GM23338 (cell line): ENCODE results near the gene PTPRO. TPM values are rescaled to one million over a fixed set of nuclear protein-coding genes. Genes with fewer than 3 reads are reported as not detected.

ENCODE experiments used
- ATAC-seq: fragments of 200-7000 bp; cut with Tn5 transposase; 3 replicates; pipeline ENCODE4 v1.9.1; 2020
- DNase-seq: peaks from one replicate; pipeline ENCODE4 v3.0.0-alpha.2; 2015; ENCODE audit warnings: low spot score
- H2AFZ ChIP-seq: fragments of 200-600 bp; sonication (generic); 2 replicates; pipeline ENCODE4 v1.8.0; 2016; ENCODE audit warnings: antibody characterized with exemption, mild to moderate bottlenecking, moderate library complexity
- H3F3A ChIP-seq: fragments of 200-600 bp; sonication (generic); replicated peaks from 2 replicates; pipeline ENCODE4 v1.8.0; 2017; ENCODE audit warnings: antibody characterized with exemption, mixed run types, low read depth
- H3K27ac ChIP-seq: fragments of 200-600 bp; sonication (generic); 2 replicates; pipeline ENCODE4 v1.6.1; 2016; ENCODE audit warnings: low read depth
- H3K27me3 ChIP-seq: fragments of 200-600 bp; sonication (generic); 2 replicates; pipeline ENCODE4 v1.8.0; 2016; ENCODE audit warnings: mild to moderate bottlenecking, mixed run types, moderate library complexity; ENCODE audit not compliant: insufficient read depth
- H3K36me3 ChIP-seq: fragments of 200-600 bp; sonication (generic); 2 replicates; pipeline ENCODE4 v1.8.0; 2016; ENCODE audit warnings: mild to moderate bottlenecking; ENCODE audit not compliant: insufficient read depth
- H3K4me1 ChIP-seq: fragments of 200-600 bp; sonication (generic); 2 replicates; pipeline ENCODE4 v1.8.0; 2016; ENCODE audit warnings: mild to moderate bottlenecking, moderate library complexity; ENCODE audit not compliant: insufficient read depth
- H3K4me2 ChIP-seq: fragments of 200-600 bp; sonication (generic); 2 replicates; pipeline ENCODE4 v1.7.1; 2017; ENCODE audit warnings: mixed run types
- H3K4me3 ChIP-seq: fragments of 200-600 bp; sonication (generic); 2 replicates; pipeline ENCODE4 v1.6.1; 2016; ENCODE audit warnings: mixed run types
- H3K79me2 ChIP-seq: fragments of 200-600 bp; sonication (generic); replicated peaks from 2 replicates; pipeline ENCODE4 v1.8.0; 2017; ENCODE audit warnings: mild to moderate bottlenecking; ENCODE audit not compliant: insufficient read depth
- H3K9me2 ChIP-seq: fragments of 200-600 bp; sonication (generic); 2 replicates; pipeline ENCODE4 v1.8.0; 2017; ENCODE audit not compliant: insufficient read depth
- H4K20me1 ChIP-seq: fragments of 200-600 bp; sonication (generic); replicated peaks from 2 replicates; pipeline ENCODE4 v1.8.0; 2017; ENCODE audit warnings: mild to moderate bottlenecking; ENCODE audit not compliant: insufficient read depth
- H3K27ac Mint-ChIP-seq: 2 replicates; pipeline ENCODE4 v1.8.0; 2020; ENCODE audit warnings: inconsistent platforms, mild to moderate bottlenecking, moderate library complexity, mixed read lengths
- H3K27me3 Mint-ChIP-seq: 3 replicates; pipeline ENCODE4 v1.8.0; 2022; ENCODE audit warnings: low read depth, mild to moderate bottlenecking, moderate library complexity, mixed read lengths, inconsistent platforms; ENCODE audit not compliant: insufficient read depth, poor library complexity
- H3K36me3 Mint-ChIP-seq: 3 replicates; pipeline ENCODE4 v1.8.0; 2021; ENCODE audit warnings: low read depth, mild to moderate bottlenecking, inconsistent platforms, moderate library complexity, mixed read lengths
- H3K4me1 Mint-ChIP-seq: 3 replicates; pipeline ENCODE4 v1.8.0; 2020; ENCODE audit warnings: mild to moderate bottlenecking, inconsistent platforms, mixed read lengths
- H3K4me3 Mint-ChIP-seq: 3 replicates; pipeline ENCODE4 v1.8.0; 2021; ENCODE audit warnings: moderate library complexity, mild to moderate bottlenecking, inconsistent platforms, mixed read lengths
- H3K9me3 Mint-ChIP-seq: 3 replicates; pipeline ENCODE4 v1.8.0; 2020; ENCODE audit warnings: moderate library complexity, mild to moderate bottlenecking, inconsistent platforms, mixed read lengths
- CREB1 ChIP-seq: fragments of 250-450 bp; sonication (Bioruptor Pico); IDR thresholded peaks from 2 replicates; pipeline ENCODE4 v1.5.0; 2020; ENCODE audit warnings: low read depth, mild to moderate bottlenecking, moderate library complexity
- EZH2 ChIP-seq: fragments of 200-600 bp; sonication (generic); IDR thresholded peaks from one replicate; pipeline ENCODE4 v1.8.0; 2017; ENCODE audit warnings: antibody characterized with exemption, mild to moderate bottlenecking, low read depth; ENCODE audit not compliant: unreplicated experiment
- EZH2phosphoT487 ChIP-seq: fragments of 200-600 bp; sonication (generic); IDR thresholded peaks from one replicate; pipeline ENCODE4 v1.8.1; 2018; ENCODE audit warnings: antibody characterized with exemption; ENCODE audit not compliant: unreplicated experiment
- JUNB ChIP-seq: IDR thresholded peaks from one replicate; pipeline ENCODE4 v1.6.1; 2016; ENCODE audit warnings: antibody characterized with exemption; ENCODE audit not compliant: unreplicated experiment
- NANOG ChIP-seq: IDR thresholded peaks from 2 replicates; pipeline ENCODE4 v1.6.1; 2016; ENCODE audit warnings: antibody characterized with exemption, borderline replicate concordance
- STAT1 ChIP-seq: IDR thresholded peaks from one replicate; pipeline ENCODE4 v1.6.1; 2016; ENCODE audit warnings: antibody characterized with exemption; ENCODE audit not compliant: unreplicated experiment
- ZNF114 ChIP-seq: fragments of 250-450 bp; sonication (Bioruptor Pico); IDR thresholded peaks from 2 replicates; pipeline ENCODE4 v1.5.0; 2020; ENCODE audit warnings: mild to moderate bottlenecking, moderate library complexity
- polyA plus RNA-seq: library from polyadenylated mRNA; unstranded; fragments of >200 nt; fragmentation: Nextera tagmentation; extraction: Ambion mirVana; gene quantifications from 2 replicates; pipeline ENCODE4 v1.2.1, GENCODE V29; 2016
- total RNA-seq: library from RNA; depleted of rRNA; stranded (reverse); fragments of >200 nt; shearing (Covaris generic); gene quantifications from 2 replicates; pipeline ENCODE4 v1.2.3, GENCODE V29; 2014
- TF ChIP-seq, protein P1 (sequence below): IDR thresholded peaks from 2 replicates; pipeline ENCODE4 v1.6.1; 2016; ENCODE audit warnings: antibody characterized with exemption
- TF ChIP-seq, protein P2 (sequence below): IDR thresholded peaks from one replicate; pipeline ENCODE4 v1.6.1; 2018; ENCODE audit warnings: antibody characterized with exemption; ENCODE audit not compliant: unreplicated experiment
- TF ChIP-seq, protein P3 (sequence below): fragments of 250-450 bp; sonication (Bioruptor Pico); IDR thresholded peaks from 2 replicates; pipeline ENCODE4 v1.5.0; 2020; ENCODE audit warnings: mild to moderate bottlenecking, moderate library complexity
- TF ChIP-seq, protein P4 (sequence below), 2 experiments: fragments of 200-600 bp in 1 of 2; sonication (generic) in 1 of 2; conservative IDR thresholded peaks; 2 replicates each; pipeline versions ENCODE4 v1.5.1 to v1.6.1; 2016 to 2017; ENCODE audit warnings: antibody characterized with exemption in 2 of 2, low read depth in 2 of 2, mild to moderate bottlenecking in 2 of 2, moderate library complexity in 1 of 2

Gene PTPRO
- total and polyA plus RNA-seq, 2 experiments from 2014 or later: 1.4 to 1.5 TPM

DNA sequence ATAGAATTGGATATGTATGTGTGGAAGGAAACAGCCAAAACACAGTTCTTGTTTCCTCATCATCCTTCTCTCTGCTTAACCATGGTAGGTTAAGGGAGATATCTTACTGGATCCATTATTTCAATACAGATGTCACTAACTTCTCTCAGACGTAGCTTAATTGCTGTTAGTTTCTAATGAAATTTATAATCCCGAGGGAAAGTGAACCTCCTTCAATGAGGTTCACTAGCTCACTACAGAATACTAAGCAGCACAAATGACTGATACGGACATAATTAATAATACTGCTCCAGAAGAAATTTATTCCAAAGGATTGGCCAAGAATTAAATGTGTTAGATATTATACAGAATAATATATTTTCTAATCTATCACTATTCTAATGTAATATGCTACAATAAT, 28.6 kb upstream of the PTPRO start:
- Histone ChIP-seq H3K79me2 (no peaks in the 10 kb centered on the region), H3K4me3 (no peak overlapping the region), H3F3A (no peaks in the 10 kb centered on the region), H3K36me3 (no peaks in the 10 kb centered on the region), H3K4me2 (no peak overlapping the region), H3K27me3 (no peaks in the 10 kb centered on the region), H2AFZ (no peak overlapping the region), H3K4me1 (no peaks in the 10 kb centered on the region), H4K20me1 (no peaks in the 10 kb centered on the region), H3K9me2 (no peaks in the 10 kb centered on the region), H3K27ac (no peak overlapping the region)
- H3K4me1 Mint-ChIP-seq: no peaks in the 10 kb centered on the region
- H3K27ac Mint-ChIP-seq: no peak overlapping the region
- peaks cover 2% of the 10 kb centered on the region for H3K36me3 Mint-ChIP-seq
- TF ChIP-seq, protein P1, sequence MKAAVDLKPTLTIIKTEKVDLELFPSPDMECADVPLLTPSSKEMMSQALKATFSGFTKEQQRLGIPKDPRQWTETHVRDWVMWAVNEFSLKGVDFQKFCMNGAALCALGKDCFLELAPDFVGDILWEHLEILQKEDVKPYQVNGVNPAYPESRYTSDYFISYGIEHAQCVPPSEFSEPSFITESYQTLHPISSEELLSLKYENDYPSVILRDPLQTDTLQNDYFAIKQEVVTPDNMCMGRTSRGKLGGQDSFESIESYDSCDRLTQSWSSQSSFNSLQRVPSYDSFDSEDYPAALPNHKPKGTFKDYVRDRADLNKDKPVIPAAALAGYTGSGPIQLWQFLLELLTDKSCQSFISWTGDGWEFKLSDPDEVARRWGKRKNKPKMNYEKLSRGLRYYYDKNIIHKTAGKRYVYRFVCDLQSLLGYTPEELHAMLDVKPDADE: no peak
- TF ChIP-seq CREB1 (CRISPR knock-in tag) (no peak), EZH2phosphoT487 (no peak), ZNF114 (CRISPR knock-in tag) (no peak), NANOG (no peak), JUNB (no peak), STAT1 (no peak), EZH2 (no peak)
- TF ChIP-seq, protein P2, sequence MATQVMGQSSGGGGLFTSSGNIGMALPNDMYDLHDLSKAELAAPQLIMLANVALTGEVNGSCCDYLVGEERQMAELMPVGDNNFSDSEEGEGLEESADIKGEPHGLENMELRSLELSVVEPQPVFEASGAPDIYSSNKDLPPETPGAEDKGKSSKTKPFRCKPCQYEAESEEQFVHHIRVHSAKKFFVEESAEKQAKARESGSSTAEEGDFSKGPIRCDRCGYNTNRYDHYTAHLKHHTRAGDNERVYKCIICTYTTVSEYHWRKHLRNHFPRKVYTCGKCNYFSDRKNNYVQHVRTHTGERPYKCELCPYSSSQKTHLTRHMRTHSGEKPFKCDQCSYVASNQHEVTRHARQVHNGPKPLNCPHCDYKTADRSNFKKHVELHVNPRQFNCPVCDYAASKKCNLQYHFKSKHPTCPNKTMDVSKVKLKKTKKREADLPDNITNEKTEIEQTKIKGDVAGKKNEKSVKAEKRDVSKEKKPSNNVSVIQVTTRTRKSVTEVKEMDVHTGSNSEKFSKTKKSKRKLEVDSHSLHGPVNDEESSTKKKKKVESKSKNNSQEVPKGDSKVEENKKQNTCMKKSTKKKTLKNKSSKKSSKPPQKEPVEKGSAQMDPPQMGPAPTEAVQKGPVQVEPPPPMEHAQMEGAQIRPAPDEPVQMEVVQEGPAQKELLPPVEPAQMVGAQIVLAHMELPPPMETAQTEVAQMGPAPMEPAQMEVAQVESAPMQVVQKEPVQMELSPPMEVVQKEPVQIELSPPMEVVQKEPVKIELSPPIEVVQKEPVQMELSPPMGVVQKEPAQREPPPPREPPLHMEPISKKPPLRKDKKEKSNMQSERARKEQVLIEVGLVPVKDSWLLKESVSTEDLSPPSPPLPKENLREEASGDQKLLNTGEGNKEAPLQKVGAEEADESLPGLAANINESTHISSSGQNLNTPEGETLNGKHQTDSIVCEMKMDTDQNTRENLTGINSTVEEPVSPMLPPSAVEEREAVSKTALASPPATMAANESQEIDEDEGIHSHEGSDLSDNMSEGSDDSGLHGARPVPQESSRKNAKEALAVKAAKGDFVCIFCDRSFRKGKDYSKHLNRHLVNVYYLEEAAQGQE: no peak
- TF ChIP-seq, protein P3, sequence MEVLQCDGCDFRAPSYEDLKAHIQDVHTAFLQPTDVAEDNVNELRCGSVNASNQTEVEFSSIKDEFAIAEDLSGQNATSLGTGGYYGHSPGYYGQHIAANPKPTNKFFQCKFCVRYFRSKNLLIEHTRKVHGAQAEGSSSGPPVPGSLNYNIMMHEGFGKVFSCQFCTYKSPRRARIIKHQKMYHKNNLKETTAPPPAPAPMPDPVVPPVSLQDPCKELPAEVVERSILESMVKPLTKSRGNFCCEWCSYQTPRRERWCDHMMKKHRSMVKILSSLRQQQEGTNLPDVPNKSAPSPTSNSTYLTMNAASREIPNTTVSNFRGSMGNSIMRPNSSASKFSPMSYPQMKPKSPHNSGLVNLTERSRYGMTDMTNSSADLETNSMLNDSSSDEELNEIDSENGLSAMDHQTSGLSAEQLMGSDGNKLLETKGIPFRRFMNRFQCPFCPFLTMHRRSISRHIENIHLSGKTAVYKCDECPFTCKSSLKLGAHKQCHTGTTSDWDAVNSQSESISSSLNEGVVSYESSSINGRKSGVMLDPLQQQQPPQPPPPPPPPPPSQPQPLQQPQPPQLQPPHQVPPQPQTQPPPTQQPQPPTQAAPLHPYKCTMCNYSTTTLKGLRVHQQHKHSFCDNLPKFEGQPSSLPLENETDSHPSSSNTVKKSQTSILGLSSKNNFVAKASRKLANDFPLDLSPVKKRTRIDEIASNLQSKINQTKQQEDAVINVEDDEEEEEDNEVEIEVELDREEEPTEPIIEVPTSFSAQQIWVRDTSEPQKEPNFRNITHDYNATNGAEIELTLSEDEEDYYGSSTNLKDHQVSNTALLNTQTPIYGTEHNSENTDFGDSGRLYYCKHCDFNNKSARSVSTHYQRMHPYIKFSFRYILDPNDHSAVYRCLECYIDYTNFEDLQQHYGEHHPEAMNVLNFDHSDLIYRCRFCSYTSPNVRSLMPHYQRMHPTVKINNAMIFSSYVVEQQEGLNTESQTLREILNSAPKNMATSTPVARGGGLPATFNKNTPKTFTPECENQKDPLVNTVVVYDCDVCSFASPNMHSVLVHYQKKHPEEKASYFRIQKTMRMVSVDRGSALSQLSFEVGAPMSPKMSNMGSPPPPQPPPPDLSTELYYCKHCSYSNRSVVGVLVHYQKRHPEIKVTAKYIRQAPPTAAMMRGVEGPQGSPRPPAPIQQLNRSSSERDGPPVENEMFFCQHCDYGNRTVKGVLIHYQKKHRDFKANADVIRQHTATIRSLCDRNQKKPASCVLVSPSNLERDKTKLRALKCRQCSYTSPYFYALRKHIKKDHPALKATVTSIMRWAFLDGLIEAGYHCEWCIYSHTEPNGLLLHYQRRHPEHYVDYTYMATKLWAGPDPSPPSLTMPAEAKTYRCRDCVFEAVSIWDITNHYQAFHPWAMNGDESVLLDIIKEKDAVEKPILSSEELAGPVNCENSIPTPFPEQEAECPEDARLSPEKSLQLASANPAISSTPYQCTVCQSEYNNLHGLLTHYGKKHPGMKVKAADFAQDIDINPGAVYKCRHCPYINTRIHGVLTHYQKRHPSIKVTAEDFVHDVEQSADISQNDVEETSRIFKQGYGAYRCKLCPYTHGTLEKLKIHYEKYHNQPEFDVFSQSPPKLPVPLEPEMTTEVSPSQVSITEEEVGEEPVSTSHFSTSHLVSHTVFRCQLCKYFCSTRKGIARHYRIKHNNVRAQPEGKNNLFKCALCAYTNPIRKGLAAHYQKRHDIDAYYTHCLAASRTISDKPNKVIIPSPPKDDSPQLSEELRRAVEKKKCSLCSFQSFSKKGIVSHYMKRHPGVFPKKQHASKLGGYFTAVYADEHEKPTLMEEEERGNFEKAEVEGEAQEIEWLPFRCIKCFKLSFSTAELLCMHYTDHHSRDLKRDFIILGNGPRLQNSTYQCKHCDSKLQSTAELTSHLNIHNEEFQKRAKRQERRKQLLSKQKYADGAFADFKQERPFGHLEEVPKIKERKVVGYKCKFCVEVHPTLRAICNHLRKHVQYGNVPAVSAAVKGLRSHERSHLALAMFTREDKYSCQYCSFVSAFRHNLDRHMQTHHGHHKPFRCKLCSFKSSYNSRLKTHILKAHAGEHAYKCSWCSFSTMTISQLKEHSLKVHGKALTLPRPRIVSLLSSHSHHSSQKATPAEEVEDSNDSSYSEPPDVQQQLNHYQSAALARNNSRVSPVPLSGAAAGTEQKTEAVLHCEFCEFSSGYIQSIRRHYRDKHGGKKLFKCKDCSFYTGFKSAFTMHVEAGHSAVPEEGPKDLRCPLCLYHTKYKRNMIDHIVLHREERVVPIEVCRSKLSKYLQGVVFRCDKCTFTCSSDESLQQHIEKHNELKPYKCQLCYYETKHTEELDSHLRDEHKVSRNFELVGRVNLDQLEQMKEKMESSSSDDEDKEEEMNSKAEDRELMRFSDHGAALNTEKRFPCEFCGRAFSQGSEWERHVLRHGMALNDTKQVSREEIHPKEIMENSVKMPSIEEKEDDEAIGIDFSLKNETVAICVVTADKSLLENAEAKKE (CRISPR knock-in tag): no peak
- TF ChIP-seq, protein P4, sequence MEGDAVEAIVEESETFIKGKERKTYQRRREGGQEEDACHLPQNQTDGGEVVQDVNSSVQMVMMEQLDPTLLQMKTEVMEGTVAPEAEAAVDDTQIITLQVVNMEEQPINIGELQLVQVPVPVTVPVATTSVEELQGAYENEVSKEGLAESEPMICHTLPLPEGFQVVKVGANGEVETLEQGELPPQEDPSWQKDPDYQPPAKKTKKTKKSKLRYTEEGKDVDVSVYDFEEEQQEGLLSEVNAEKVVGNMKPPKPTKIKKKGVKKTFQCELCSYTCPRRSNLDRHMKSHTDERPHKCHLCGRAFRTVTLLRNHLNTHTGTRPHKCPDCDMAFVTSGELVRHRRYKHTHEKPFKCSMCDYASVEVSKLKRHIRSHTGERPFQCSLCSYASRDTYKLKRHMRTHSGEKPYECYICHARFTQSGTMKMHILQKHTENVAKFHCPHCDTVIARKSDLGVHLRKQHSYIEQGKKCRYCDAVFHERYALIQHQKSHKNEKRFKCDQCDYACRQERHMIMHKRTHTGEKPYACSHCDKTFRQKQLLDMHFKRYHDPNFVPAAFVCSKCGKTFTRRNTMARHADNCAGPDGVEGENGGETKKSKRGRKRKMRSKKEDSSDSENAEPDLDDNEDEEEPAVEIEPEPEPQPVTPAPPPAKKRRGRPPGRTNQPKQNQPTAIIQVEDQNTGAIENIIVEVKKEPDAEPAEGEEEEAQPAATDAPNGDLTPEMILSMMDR (conservative IDR thresholded peaks at IDR 0.05; ENCODE audit: low read depth in 2 of 2): no peak
- H3K9me3 Mint-ChIP-seq: peaks cover 14% of the 10 kb centered on the region
- no peak overlapping the region for H3K4me3 Mint-ChIP-seq
- peaks cover 3% of the 10 kb centered on the region for H3K27me3 Mint-ChIP-seq
- no peak for ATAC-seq
- no peak for DNase-seq
